GM18867 (cell line): ENCODE results near the gene WDR20.
"Not testable (repeated sequence)": the region's sequence is repeated elsewhere in the genome, so short reads cannot be mapped to it uniquely, and the experiment has no call there.

Source experiments
- ATAC-seq: cut with Tn5 transposase; IDR thresholded peaks from one replicate; pipeline ENCODE4 v1.9.1; 2021; ENCODE audit warnings: mild to moderate bottlenecking, moderate library complexity; ENCODE audit not compliant: unreplicated experiment

Gene WDR20

GRCh38 chr14:102164241-102164641 lies 24.5 kb downstream of the WDR20 start:
- ATAC-seq, result no peak

- no peak for ATAC-seq
Observed at GRCh38 chr14:102164965-102165364, 25.3 kb downstream of the WDR20 start.

GRCh38 chr14:102170061-102170460 lies 30.4 kb downstream of the WDR20 start:
- ATAC-seq, result no peak

DNA sequence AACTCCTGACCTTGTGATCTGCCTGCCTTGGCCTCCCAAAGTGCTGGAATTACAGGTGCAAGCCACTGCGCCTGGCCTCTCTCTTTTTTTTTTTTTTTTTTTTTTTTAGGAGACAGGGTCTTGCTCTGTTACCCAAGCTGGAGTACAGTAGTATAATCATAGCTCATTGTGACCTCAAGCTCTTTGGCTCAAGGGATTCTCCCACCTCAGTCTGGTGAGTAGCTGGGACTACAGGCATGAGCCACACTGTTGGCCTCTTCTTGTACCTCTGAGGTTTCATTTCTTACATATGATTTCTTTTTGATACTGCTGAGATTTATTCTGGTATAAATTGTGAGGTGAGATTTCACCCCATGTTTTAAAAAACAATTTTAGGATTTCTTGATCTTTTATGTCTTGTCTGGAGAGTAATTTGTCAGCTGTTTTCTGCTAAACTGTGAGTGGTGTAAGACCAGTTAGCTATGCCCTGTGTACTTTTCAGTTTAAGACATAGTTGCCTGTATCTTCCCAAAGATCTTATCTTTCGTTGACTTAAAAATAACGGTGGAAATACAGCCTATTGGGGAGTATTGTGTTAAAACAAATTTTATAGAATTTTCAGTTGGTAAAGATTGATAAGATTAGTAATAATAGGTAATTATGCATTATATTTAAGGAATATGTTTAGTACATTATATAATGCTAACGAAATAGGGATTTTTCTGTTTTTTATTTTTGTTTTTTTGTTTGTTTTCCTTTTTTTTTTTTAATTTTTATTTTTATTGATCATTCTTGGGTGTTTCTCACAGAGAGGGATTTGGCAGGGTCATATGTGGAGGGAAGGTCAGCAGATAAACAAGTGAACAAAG lies 31.7 kb downstream of the WDR20 start:
- ATAC-seq, result no peak

DNA sequence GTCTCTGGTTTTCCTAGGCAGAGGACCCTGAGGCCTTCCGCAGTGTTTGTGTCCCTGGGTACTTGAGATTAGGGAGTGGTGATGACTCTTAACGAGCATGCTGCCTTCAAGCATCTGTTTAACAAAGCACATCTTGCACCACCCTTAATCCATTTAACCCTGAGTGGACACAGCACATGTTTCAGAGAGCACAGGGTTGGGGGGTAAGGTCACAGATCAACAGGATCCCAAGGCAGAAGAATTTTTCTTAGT lies 32.2 kb downstream of the WDR20 start:
- not testable (repeated sequence) for ATAC-seq

- not testable (repeated sequence) for ATAC-seq
Observed at GRCh38 chr14:102172721-102173120, 33.0 kb downstream of the WDR20 start.

DNA sequence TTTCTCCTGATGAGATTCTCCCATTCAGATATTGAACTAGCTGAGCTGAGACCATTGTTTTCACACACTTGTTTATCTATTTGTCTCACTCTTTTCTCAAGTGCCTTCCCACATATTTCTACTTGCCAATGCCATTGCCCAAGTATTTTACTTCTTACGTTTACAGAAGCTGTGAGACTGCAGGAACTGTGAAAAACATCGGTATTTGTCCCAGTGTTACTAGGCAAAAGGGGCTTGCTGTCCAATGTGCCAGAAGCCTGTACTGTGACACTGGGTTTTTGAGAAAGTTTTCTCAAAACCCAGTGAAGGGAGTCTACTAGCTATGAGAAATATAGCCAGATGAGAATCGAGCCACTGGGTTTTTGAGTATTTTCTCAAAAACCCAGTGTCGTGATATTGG lies 37.5 kb downstream of the WDR20 start:
- ATAC-seq, result no peak

GRCh38 chr14:102178806-102179205 lies 39.1 kb downstream of the WDR20 start:
- ATAC-seq, result no peak

DNA sequence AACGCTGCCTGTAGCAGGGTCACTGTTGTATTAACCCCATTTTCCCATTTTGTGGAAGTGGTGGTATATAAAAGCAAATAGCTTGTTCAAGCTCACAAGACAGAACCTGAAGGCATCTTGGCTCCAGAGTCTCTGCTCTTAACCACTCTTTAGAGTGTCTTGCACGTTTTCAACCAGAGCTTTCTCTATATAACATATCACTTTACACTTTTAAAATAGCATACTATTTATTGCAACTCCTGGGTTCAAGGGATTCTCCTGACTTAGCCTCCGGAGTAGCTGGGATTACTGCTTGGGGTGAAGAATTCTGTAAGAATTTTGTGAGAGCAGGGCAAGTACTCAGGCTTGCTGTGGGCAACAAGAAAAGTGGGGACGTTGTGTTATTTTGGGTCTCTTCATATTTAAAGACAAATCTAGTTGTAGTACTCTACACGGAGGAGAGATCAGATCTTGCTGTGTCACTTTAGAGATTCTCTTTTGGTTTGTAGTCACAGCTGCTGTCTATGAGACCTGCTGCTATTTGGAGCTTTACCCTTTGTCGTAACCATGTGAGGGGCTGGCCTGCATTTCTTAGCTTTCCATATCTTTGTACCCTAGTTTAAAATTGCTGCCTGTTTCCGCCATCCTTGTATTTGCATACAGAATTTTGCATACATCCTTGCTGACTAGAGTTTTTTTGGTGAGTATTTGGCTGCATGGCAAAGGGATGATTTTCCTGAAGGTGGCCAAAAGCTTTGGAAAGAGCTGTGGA lies 40.7 kb downstream of the WDR20 start:
- no peak for ATAC-seq

DNA sequence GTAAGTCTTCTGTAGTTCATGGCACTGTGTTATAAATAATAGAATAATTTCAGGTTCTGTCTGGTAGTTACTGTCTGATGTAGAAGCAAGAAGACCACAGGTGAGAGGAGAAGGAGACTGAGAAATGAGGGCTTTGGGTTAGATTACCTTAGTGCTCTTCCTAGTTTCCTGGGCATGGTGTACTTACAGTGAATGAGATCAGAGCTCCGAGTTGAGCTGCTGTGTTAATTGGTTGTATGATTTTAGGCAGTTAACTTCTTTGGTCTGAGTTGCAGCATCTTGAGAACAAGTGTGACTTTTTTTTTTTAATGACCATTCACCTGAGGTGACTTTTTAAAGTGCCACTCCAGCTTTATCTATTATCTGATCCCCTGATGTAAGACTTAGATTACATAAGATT lies 41.5 kb downstream of the WDR20 start:
- ATAC-seq, result no peak

- no peak for ATAC-seq
Observed at GRCh38 chr14:102182190-102182589, 42.5 kb downstream of the WDR20 start.

DNA sequence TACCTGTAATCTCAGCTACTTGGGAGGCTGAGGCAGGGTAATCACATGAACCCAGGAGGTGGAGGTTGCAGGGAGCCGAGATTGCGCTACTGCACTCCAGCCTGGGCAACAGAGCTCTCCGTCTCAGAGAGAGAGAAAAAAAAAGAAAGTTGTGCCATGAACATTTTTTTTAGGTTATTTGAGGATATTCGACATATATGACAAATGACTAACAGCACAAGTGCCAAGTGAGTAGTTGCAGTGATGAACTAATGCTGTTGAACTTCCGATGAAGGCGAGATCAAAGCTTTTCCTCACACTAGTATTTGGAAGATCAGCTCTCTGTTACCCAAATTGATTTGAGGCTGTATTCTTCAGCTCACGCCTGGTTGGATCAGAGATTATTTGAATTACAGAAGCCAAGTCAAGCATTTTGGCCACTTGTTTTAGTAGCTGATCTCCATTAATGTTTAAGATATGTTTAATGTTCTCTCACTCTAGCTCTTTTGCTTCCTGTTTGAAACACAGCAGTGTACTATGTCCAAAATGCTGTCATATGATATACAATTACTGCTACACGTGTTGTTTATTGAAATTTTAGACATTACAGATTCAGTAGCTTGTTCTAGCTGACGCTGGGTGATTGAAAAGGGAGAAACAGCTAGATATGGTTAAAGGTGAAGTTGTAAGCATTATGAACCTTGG lies 43.4 kb downstream of the WDR20 start:
- no peak for ATAC-seq

- no peak for ATAC-seq
Observed at GRCh38 chr14:102183886-102184285, 44.2 kb downstream of the WDR20 start.

- no peak for ATAC-seq
Observed at GRCh38 chr14:102184316-102185035, 44.8 kb downstream of the WDR20 start.

DNA sequence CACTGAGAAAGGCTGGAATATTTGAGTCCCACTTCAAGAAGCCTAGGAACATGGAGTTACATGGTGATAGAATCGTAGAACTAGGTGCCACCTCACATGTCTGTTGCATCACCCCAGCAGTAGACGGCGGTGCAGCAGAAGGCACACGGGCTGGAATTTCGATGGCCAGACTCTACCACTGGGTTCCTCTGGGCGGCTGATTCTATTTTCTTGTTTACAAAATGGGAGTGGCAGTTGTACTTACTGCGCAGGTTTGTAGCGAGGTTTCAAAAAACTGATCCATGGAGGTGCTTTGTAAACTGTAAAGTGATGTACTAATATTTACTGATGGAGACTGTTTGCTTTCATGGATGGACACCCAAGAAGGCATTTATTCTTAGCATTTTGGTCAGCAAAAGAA lies 45.7 kb downstream of the WDR20 start:
- ATAC-seq, result no peak

- ATAC-seq, result no peak
Observed at GRCh38 chr14:102187044-102187443, 47.3 kb downstream of the WDR20 start.

DNA sequence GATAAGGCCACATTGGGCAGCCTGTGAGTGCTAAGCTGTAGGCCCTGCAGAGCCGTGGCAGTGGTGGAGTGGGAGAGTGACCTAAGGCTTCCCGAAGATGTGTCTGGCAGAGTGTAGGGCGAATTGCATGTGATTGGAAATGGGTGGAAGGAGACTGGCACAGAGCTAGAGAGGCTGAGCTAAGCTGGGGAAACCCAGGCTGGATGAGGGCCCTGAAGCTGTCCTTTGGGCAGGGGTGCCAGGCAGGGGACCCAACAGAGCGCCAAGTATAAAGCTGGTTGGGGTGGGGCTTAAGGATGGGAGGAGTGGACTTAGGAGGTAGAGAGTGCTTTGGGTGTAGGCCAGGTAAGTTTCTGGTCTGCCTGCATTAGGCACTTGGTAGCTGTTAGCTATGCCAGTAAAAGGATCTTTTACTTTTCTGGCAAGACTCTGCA lies 47.9 kb downstream of the WDR20 start:
- no peak for ATAC-seq

DNA sequence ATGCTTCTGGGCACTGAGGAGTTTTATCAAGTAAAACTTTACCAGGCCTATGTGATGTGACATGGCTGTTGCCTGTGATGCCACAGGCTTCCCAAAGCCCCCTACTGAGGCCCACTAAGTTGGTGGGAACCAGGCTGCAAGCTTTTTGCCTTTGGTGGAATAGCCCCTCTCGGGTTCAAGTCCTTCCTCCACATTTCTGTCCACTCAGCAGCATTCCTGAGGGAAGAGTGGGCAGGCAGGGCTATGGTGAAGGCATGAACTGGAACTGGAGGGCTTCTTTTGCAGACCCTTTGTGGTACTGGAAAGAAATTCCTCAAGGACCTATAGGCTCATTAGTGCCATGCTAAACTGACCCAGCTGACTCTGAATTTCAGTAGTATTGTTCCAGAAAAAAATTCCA lies 48.5 kb downstream of the WDR20 start:
- ATAC-seq, result no peak

DNA sequence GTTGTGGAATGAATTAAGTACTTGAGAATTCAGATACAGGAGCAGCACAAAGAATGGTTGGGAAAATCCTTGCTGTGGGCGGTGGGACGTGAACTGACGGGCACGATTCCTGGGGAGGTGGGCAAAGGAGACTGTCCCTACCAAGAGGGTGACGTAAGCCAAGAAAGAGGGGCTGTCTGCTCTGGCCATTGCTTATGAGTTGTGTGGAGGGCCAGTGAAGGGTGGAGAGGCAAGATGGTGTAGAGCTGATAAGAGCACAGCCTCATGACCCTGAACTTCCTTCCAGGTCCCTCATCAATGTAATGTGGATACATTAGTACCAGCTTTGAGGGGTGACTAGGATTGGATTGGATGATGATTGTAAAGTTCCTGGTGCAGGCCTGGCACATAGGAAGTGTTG lies 50.2 kb downstream of the WDR20 start:
- ATAC-seq, result no peak

DNA sequence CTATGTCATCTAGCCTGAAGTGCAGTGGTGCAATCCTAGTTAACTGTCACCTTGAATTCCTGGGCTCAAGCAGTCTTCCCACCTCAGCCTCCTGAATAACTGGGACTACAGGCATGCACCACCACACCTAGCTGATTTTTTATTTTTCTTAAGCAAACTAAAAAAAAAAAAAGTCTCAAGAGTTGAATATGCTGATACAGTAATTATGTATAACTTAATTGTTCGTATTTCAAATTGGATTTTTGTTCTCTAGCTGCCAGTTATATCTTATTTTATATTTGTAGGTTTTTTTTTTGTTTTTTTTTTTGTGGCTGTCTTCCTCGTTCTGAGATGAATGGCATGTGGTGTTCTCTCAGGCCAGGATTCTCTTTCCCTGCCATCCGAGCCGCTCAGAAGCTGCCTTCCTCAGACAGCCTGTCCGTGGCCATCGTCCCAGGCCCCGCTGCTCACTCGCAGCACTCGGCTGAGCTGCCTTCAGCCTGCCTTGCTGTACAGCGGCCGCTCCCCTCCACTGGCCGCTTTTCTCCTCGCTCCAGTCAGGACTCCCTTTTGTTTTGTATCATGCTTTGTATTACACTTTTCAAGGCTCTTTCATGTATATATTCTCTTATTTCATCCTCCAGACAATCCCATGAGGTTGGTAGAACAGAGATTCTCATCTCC lies 53.3 kb downstream of the WDR20 start:
- ATAC-seq, result no peak

DNA sequence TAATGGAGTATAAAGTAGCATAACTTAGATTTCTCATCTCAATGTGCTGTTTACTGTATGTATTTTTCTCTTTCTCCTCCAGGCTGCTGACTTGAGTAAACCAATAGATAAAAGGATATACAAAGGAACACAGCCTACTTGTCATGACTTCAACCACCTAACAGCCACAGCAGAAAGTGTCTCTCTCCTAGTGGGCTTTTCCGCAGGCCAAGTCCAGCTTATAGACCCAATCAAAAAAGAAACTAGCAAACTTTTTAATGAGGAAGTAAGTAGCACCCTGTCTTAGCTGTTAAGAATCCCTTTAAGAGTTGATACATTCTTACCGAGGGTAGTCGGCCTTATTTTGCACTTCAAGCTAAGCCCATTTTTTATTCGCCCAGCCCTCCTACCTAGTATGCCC lies 55.2 kb downstream of the WDR20 start:
- ATAC-seq, result no peak
